Activated naive CD4-positive, alpha-beta T cell treated with anti-CD3 and anti-CD28 coated beads, Interleukin-2, amount 50 U/mL, for 24 hours (primary cell): ENCODE results near the gene RPS6KA1.
"Not testable (repeated sequence)": the region's sequence is repeated elsewhere in the genome, so short reads cannot be mapped to it uniquely, and the experiment has no call there.

Experiments
- H3K27ac Mint-ChIP-seq: one replicate; pipeline ENCODE4 v1.8.0; 2021; ENCODE audit warnings: mild to moderate bottlenecking, mixed read lengths
- H3K27me3 Mint-ChIP-seq: one replicate; pipeline ENCODE4 v1.8.0; 2021; ENCODE audit warnings: mixed read lengths
- H3K36me3 Mint-ChIP-seq: one replicate; pipeline ENCODE4 v1.8.0; 2021; ENCODE audit warnings: mixed read lengths
- H3K4me1 Mint-ChIP-seq: one replicate; pipeline ENCODE4 v1.8.0; 2021; ENCODE audit warnings: mixed read lengths
- H3K4me3 Mint-ChIP-seq: one replicate; pipeline ENCODE4 v1.8.0; 2021; ENCODE audit warnings: mild to moderate bottlenecking, mixed read lengths
- H3K9me3 Mint-ChIP-seq: one replicate; pipeline ENCODE4 v1.8.0; 2021; ENCODE audit warnings: mixed read lengths

The RPS6KA1 gene

DNA sequence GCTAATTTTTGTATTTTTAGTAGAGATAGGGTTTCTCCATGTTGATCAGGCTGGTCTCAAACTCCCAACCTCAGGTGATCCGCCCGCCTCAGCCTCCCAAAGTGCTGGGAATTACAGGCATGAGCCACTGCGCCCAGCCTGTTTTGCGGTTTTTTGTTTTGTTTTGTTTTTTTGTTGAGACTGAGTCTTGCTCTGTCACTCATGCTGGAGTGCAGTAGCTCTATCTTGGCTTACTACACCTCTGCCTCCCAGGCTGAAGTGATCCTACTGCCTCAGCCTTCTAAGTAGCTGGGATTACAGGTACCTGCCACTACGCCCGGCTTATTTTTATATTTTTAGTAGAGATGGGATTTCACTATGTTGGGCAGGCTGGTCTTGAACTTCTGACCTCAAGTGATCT is 65.0 kb downstream of the RPS6KA1 start:
- not testable (repeated sequence) for H3K9me3 Mint-ChIP-seq

DNA sequence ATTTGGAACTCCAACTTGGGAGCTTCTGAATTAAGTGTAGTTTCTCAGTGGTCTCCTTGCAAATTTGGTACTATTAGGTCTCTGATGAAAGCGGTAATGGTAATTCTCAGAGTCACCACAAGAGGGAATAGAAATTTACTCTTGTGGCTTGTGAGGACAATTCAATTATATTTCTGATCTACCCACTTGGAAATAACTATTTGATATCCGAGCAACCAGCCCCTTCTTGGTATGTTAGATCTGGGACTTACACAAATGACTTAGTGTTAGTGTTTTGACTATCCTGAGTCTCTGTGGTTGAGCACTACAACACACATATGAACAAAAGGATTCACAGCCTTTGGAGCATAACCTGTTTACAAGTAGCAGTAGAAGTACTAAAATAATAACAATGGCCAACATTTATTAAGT is 68.1 kb downstream of the RPS6KA1 start:
- Mint-ChIP-seq H3K4me1 (peaks cover 9% of the 10 kb centered on the region), H3K4me3 (no peak overlapping the region), H3K9me3 (no peaks in the 10 kb centered on the region), H3K27me3 (no peaks in the 10 kb centered on the region), H3K36me3 (no peaks in the 10 kb centered on the region), H3K27ac (no peak overlapping the region)

More for the DNA sequence above, 65.0 kb downstream of the RPS6KA1 start:
- H3K27me3 Mint-ChIP-seq, H3K4me1 Mint-ChIP-seq, H3K36me3 Mint-ChIP-seq, H3K27ac Mint-ChIP-seq, H3K4me3 Mint-ChIP-seq: not testable (repeated sequence)

DNA sequence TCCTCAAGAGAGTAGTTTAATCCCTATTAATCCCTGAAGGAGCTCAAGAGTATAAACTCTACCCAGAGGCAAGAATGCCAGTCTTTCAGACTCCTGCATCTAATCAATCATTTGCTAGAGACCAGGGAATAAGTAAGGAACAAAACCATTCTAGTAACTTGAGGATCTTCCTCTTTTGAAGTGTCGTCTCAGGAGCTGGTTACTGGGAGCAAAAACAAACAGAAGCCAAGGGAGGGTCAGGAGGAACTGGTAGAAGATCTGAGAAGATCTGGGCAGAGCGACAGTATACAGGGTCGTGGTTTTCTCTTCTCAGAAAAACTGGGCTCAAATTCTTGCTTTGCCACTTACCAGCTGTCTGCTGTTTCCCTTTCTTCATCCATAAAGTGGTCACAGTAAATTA is 69.3 kb downstream of the RPS6KA1 start:
- no peak overlapping the region for H3K27ac Mint-ChIP-seq
- no peaks in the 10 kb centered on the region for H3K36me3 Mint-ChIP-seq
- no peaks in the 10 kb centered on the region for H3K9me3 Mint-ChIP-seq
- H3K27me3 Mint-ChIP-seq, result no peaks in the 10 kb centered on the region
- no peak overlapping the region for H3K4me3 Mint-ChIP-seq
- H3K4me1 Mint-ChIP-seq, result peaks cover 14% of the 10 kb centered on the region

DNA sequence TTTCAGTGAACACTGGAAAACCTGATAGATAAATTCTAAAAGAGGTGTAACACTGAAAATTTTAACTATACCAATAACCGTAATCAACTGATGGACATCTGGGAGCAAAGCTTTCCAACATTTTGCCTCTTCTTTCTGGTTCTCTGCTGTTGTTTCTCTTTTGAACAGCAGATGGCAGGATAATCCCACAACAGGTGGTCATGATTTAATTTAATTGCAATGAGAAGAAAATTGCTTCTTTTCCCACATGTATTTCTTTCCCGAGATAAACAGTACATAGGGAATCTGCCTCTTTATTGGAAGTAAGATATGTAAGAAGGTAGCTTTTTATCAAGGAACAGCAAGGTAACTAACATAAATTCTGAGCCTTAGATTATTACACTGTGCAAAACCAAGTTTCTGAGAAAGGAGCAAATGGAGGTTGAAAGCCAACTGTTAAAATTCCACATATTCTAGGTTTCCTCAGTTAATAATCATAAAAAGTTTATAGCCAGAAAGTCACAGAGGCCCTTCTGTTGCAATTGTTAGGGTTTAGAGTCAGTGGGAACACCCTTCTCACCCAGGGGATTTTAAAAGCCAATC is 72.9 kb downstream of the RPS6KA1 start:
- no peak overlapping the region for H3K27ac Mint-ChIP-seq
- no peaks in the 10 kb centered on the region for H3K9me3 Mint-ChIP-seq
- H3K4me3 Mint-ChIP-seq, result no peak overlapping the region

DNA sequence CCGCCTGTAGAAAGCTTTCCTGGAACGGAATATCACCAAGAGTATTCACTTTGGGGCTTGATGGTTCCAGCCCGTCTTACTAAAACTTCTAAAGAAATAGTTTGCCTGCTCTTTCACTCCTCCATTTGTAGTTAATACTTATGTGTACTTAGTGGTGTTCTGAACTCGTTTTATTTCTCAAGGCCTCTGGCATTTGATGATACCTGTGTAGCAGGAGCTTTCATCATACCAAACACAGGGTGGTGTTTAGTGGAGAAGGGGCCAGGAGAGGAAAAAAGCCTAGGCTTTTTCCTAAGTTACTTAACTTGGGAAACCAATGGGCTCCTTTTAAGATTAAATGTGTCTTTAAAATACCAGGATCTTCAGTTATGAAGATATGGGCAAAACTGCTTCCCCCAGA is 74.3 kb downstream of the RPS6KA1 start:
- H3K4me3 Mint-ChIP-seq, result no peak overlapping the region
- no peaks in the 10 kb centered on the region for H3K27me3 Mint-ChIP-seq
- no peaks in the 10 kb centered on the region for H3K36me3 Mint-ChIP-seq
- no peaks in the 10 kb centered on the region for H3K9me3 Mint-ChIP-seq
- no peak overlapping the region for H3K27ac Mint-ChIP-seq
- peaks cover 8% of the 10 kb centered on the region for H3K4me1 Mint-ChIP-seq

More for the DNA sequence above, 72.9 kb downstream of the RPS6KA1 start:
- Mint-ChIP-seq H3K4me1 (peaks cover 12% of the 10 kb centered on the region), H3K27me3 (no peaks in the 10 kb centered on the region), H3K36me3 (no peaks in the 10 kb centered on the region)

DNA sequence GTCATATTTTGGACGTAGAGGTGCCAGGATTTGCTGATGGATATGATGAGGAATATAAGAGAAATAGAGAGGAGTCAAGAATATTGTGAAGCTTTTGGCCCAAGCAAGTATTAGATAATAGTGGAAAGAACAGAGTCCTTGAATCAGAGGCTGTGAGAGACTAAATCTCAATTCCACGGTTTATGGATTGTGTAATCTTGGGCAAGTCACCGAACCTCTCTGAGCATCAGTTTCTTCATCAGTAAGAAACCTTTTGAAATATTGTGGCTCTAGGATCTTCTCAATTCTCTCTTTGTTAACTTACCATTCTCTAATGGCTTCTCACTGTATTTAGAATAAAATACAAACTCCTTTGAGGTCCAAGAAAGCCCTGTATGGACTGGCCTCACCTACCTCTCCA is 77.6 kb downstream of the RPS6KA1 start:
- Mint-ChIP-seq H3K4me1 (peaks cover 8% of the 10 kb centered on the region), H3K4me3 (no peak overlapping the region), H3K36me3 (no peaks in the 10 kb centered on the region), H3K9me3 (no peaks in the 10 kb centered on the region), H3K27ac (no peak overlapping the region), H3K27me3 (no peaks in the 10 kb centered on the region)

DNA sequence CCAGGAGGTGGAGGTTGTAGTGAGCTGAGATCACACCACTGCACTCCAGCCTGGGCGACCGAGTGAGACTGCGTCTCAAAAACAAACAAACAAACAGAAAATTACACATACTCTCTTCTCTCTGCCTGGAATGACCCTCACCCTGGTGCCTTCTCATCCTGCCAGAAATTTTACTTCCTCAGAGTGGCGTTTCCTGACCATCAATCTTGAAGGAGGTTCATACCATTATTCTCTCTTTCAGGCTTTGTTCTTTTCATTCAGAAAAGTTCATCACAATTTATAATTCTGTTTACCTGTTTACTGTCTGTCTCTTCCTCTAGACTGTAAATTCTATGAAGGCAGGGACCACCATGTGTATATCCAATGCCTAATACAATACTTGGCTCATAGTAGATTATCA is 79.3 kb downstream of the RPS6KA1 start:
- no peak overlapping the region for H3K27ac Mint-ChIP-seq
- no peaks in the 10 kb centered on the region for H3K27me3 Mint-ChIP-seq
- no peaks in the 10 kb centered on the region for H3K36me3 Mint-ChIP-seq
- no peaks in the 10 kb centered on the region for H3K4me1 Mint-ChIP-seq
- no peaks in the 10 kb centered on the region for H3K9me3 Mint-ChIP-seq
- no peak overlapping the region for H3K4me3 Mint-ChIP-seq

DNA sequence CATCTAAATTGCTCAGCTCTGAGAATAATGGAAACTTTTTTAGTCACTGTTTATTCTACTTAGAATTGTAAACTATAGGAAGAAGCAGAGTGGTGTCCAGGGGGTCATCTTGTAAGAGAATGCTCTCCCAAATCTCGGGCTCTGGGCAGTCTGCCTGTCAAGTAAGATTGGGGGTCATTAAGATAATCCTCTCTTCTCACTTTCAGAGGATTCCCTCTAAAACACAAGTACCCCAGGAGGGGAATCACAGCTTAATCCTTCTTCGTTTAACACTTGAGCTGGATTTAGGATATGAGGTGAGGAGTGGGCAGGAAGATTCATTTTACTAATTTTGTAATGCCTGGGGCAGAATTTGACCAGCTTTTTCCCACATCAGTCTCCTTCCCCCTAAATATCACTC is 81.2 kb downstream of the RPS6KA1 start:
- Mint-ChIP-seq H3K36me3 (no peaks in the 10 kb centered on the region), H3K4me1 (no peaks in the 10 kb centered on the region), H3K27me3 (no peaks in the 10 kb centered on the region), H3K4me3 (no peak overlapping the region), H3K27ac (no peak overlapping the region), H3K9me3 (no peaks in the 10 kb centered on the region)

DNA sequence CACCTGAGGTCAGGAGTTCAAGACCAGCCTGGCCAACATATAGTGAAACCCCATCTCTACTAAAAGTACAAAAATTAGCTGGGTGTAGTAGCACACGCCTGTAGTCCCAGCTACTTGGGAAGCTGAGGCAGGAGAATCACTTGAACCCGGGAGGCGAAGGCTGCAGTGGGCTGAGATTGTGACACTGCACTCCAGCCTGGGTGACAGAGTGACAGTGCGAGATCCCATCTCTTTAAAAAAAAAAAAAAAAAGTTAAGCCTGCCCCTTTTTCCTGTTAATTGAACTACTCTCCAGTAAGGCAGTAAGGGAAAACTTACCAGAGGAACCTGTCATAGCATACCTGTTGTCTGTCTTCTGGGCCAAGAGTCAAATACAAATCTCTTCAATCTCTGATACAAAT is 83.1 kb downstream of the RPS6KA1 start:
- H3K27ac Mint-ChIP-seq, H3K36me3 Mint-ChIP-seq, H3K4me1 Mint-ChIP-seq, H3K9me3 Mint-ChIP-seq, H3K4me3 Mint-ChIP-seq, H3K27me3 Mint-ChIP-seq: not testable (repeated sequence)

DNA sequence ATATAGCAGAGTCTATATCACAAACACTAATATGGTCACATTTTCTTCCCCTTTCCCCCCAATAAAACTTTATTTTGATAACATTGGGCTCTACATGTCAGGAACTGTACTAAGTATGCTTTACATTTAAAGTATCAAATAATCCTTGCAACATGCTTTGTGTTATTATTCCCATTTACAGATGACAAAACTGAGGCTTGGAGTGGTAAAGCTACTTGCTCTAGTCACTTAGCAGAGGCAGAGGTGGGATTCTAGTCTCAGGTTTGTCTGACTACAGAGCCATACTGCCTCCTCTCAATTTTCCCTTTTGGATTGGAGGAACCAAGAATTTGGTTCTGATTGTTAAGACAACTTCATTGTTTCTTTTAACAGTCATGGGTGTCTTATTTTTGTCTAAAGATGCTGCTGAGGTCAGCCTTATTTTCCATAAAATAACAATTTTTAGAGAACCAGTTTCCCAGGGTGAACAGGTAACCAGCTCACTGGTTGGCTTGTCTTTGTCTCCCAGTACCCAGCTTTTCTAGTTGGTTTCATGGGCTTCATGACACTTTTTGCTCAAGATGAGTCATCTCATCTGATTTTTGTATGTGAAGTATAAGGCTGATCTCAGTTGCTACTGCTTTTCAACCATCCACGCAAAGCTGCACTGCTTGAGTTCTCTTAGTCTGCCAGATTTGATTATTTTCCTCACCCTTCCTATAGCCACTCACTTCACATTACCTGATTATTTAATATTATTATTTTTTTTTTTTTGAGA is 85.3 kb downstream of the RPS6KA1 start:
- H3K4me1 Mint-ChIP-seq, result peaks cover 23% of the 10 kb centered on the region
- H3K27ac Mint-ChIP-seq, result no peak overlapping the region
- no peaks in the 10 kb centered on the region for H3K27me3 Mint-ChIP-seq
- H3K4me3 Mint-ChIP-seq, result no peak overlapping the region
- H3K9me3 Mint-ChIP-seq, result no peaks in the 10 kb centered on the region
- H3K36me3 Mint-ChIP-seq, result no peaks in the 10 kb centered on the region

DNA sequence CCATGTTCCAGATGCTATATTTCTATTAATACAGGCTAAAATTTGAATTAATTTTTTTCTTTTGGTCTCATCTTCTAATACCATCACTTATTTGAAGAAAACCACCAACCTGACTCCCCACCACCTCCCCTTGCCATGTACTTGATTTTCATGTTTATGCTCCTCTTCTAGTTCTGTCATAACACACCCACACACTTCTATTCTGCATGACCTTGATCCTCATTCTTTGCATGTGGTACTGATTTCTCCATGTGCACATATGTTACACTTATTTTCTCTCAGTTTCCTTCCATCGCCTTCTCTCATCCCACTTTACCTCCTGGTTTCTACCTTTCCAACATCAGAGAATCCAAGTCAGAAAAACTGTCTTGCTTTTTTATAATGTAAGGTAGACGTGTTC is 87.3 kb downstream of the RPS6KA1 start:
- no peaks in the 10 kb centered on the region for H3K9me3 Mint-ChIP-seq
- H3K4me3 Mint-ChIP-seq, result no peak overlapping the region
- no peaks in the 10 kb centered on the region for H3K36me3 Mint-ChIP-seq
- no peaks in the 10 kb centered on the region for H3K27me3 Mint-ChIP-seq
- peaks cover 31% of the 10 kb centered on the region for H3K4me1 Mint-ChIP-seq
- H3K27ac Mint-ChIP-seq, result no peak overlapping the region

DNA sequence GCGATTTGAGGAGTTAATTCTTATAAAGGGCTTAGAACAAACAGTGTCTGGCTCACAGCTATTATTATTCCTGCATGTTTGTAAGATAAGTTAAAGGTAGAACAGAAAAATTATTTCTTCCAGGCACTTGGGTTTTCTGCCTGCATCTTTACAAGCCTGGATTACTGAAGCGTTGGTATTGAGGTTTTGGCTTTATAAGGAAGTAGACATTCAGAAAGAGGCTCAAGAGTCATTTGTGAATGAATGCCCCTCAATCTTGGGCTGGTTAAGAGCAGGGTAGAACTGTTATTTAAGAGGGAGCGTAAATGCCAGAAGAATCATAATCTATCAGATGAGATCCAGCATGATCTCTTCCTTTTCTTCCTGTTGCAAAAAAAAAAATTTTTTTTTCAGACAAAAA is 89.0 kb downstream of the RPS6KA1 start:
- Mint-ChIP-seq H3K36me3 (no peaks in the 10 kb centered on the region), H3K9me3 (no peaks in the 10 kb centered on the region), H3K4me3 (no peak overlapping the region), H3K27me3 (no peaks in the 10 kb centered on the region), H3K27ac (peak overlapping the region; percentile 41), H3K4me1 (peaks cover 31% of the 10 kb centered on the region)
